Caco-2 (cell line): Measurements from ENCODE around the gene NOLC1. TPM values are rescaled to one million over a fixed set of nuclear protein-coding genes. Genes with fewer than 3 reads are reported as not detected.

Experiments used
- BruUV-seq: library from RNA; stranded (reverse); fragments of 400-500 nt; replicated peaks from 2 replicates; lab custom pipeline; 2021; lab: Mats Ljungman, UMichigan
- CTCF ChIA-PET: fragments of 300-600 bp; sonication (Branson Sonifier 250); formaldehyde crosslinking; loops from one replicate; lab custom pipeline; 2022; ENCODE audit warnings: antibody characterized with exemption; lab: Charles Lee
- POLR2A ChIA-PET: fragments of 300-600 bp; sonication (Branson Sonifier 250); formaldehyde crosslinking; loops from one replicate; lab custom pipeline; 2022; ENCODE audit warnings: antibody characterized with exemption; lab: Charles Lee
- DNase-seq, 2 experiments: peaks; one replicate each; pipeline versions ENCODE4 v3.0.0 to v3.0.0-alpha.2; 2020 to 2022
- H3K27me3 ChIP-seq: replicated peaks from 2 replicates; pipeline ENCODE4 v1.6.0; 2011; ENCODE audit warnings: low read length; ENCODE audit not compliant: control insufficient read depth, insufficient read depth
- H3K36me3 ChIP-seq: 2 replicates; pipeline ENCODE4 v1.5.1; 2011; ENCODE audit warnings: low read length; ENCODE audit not compliant: control insufficient read depth, insufficient read depth
- H3K4me1 ChIP-seq: fragments of 250-450 bp; sonication (Bioruptor Pico); 2 replicates; pipeline ENCODE4 v1.5.1; 2020; ENCODE audit warnings: mild to moderate bottlenecking
- H3K4me3 ChIP-seq: 2 replicates; pipeline ENCODE4 v1.5.1; 2011; ENCODE audit warnings: low read depth, mild to moderate bottlenecking, control low read depth, low read length
- H3K9me3 ChIP-seq: fragments of 250-450 bp; sonication (Bioruptor Pico); 2 replicates; pipeline ENCODE4 v1.5.1; 2020; ENCODE audit warnings: mild to moderate bottlenecking, moderate library complexity
- H3K27ac Mint-ChIP-seq: one replicate; pipeline ENCODE4 v1.8.0; 2022; ENCODE audit warnings: mixed read lengths; ENCODE audit not compliant: unreplicated experiment
- H3K27me3 Mint-ChIP-seq: one replicate; pipeline ENCODE4 v1.8.0; 2022; ENCODE audit warnings: mixed read lengths; ENCODE audit not compliant: insufficient read depth, unreplicated experiment
- H3K36me3 Mint-ChIP-seq: one replicate; pipeline ENCODE4 v1.8.0; 2022; ENCODE audit warnings: mild to moderate bottlenecking, mixed read lengths; ENCODE audit not compliant: insufficient read depth, unreplicated experiment
- H3K4me1 Mint-ChIP-seq: one replicate; pipeline ENCODE4 v1.8.0; 2022; ENCODE audit warnings: low read depth, mixed read lengths; ENCODE audit not compliant: unreplicated experiment
- H3K4me3 Mint-ChIP-seq: one replicate; pipeline ENCODE4 v1.8.0; 2022; ENCODE audit warnings: mild to moderate bottlenecking, moderate library complexity, mixed read lengths; ENCODE audit not compliant: unreplicated experiment
- H3K9me3 Mint-ChIP-seq: one replicate; pipeline ENCODE4 v1.8.0; 2022; ENCODE audit warnings: mixed read lengths; ENCODE audit not compliant: unreplicated experiment
- intact Hi-C: fragments of 100-400 bp; cut with micrococcal nuclease; formaldehyde crosslinking; loops from one replicate; pipeline ENCODE4 v1.10.0; 2022; ENCODE audit not compliant: unreplicated experiment
- total RNA-seq: library from RNA; stranded (reverse); gene quantifications from 2 replicates; pipeline ENCODE4 v1.2.3, GENCODE V29; 2022
- TF ChIP-seq, protein P1 (sequence below), 2 experiments: fragments of 200-600 bp in 1 of 2; IDR thresholded peaks; 1 replicate in 1 of 2; 2 replicates in 1 of 2; pipeline versions ENCODE4 v1.5.1 to v1.8.0; 2011 to 2022; ENCODE audit warnings: antibody characterized with exemption in 1 of 2, control low read depth in 1 of 2, inconsistent platforms in 1 of 2, low read depth in 1 of 2, low read length in 1 of 2, mild to moderate bottlenecking in 1 of 2, moderate library complexity in 1 of 2; ENCODE audit not compliant: insufficient read depth in 1 of 2, severe bottlenecking in 1 of 2, unreplicated experiment in 1 of 2

NOLC1 gene
- total RNA-seq, 1 experiment from 2014 or later = 137 TPM

DNA sequence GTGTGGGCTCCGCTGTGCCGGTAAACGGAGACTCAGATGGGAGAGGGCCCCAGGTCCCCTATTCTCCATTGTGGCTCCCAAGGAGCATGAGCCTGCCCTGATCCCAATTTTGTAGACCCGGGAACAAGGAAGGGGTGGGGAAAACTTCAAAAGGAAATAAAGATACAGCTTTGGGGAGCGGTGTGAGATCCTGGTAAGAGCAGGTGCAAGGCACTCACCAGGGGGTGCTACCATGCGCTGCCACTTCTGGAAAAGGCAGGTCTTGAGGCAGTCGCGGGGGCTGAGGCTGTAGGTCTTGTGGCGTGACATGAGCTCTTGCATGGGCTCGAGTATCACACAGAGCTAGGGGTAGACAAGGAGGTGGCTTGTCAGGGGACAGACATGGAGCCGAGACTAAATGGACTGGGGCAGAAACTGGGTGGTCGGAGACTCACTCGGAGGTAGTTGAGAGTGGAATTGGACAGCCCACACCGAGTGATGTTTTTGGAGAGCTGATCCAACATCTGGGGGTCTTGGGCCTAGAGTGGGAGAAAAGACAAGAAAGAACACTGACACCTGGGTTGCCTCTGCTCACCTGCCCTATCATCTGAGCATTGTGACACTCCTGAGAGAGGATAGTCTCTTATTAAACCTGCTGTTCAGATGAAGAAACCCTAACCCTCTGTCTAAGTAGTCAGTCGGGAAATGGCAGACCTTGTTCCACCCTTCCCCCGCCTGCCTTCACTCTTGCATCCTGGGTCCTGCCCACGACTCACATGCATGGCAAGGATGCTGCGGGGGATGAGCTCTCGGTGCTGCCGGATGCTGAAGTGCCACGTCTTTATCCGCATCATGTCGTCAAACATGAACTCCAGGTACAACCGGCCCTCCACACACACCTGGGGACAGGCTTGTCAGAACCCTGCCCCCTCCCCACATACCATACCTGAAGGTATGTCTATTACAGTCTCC is 42.7 kb upstream of the NOLC1 start:
- Histone ChIP-seq H3K36me3 (peaks cover 9% of the 10 kb centered on the region), H3K4me3 (no peak overlapping the region), H3K9me3 (no peaks in the 10 kb centered on the region), H3K27me3 (no peaks in the 10 kb centered on the region), H3K4me1 (0 out of 2 replicates have a peak, but pooled peaks cover 7% of the 10 kb centered on the region)
- Mint-ChIP-seq H3K27me3 (no peaks in the 10 kb centered on the region), H3K27ac (no peak overlapping the region), H3K9me3 (no peaks in the 10 kb centered on the region), H3K4me3 (no peak overlapping the region), H3K4me1 (peaks cover 10% of the 10 kb centered on the region), H3K36me3 (peaks cover 10% of the 10 kb centered on the region)
- no TSS peak for BruUV-seq
- ChIA-PET CTCF (no interaction called here), POLR2A (interaction anchor here (0.7 kb wide), 1 partner anchor 1498 kb away, joined by 4 read pairs; no protein-coding TSS in a partner anchor)
- intact Hi-C loops = no loop called here
- TF ChIP-seq, protein P1, sequence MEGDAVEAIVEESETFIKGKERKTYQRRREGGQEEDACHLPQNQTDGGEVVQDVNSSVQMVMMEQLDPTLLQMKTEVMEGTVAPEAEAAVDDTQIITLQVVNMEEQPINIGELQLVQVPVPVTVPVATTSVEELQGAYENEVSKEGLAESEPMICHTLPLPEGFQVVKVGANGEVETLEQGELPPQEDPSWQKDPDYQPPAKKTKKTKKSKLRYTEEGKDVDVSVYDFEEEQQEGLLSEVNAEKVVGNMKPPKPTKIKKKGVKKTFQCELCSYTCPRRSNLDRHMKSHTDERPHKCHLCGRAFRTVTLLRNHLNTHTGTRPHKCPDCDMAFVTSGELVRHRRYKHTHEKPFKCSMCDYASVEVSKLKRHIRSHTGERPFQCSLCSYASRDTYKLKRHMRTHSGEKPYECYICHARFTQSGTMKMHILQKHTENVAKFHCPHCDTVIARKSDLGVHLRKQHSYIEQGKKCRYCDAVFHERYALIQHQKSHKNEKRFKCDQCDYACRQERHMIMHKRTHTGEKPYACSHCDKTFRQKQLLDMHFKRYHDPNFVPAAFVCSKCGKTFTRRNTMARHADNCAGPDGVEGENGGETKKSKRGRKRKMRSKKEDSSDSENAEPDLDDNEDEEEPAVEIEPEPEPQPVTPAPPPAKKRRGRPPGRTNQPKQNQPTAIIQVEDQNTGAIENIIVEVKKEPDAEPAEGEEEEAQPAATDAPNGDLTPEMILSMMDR (IDR thresholded peaks at IDR 0.05; ENCODE audit: insufficient read depth in 1 of 2, low read depth in 1 of 2, low read length in 1 of 2, severe bottlenecking in 1 of 2, unreplicated experiment in 1 of 2) = no peak
- DNase-seq = no peak

DNA sequence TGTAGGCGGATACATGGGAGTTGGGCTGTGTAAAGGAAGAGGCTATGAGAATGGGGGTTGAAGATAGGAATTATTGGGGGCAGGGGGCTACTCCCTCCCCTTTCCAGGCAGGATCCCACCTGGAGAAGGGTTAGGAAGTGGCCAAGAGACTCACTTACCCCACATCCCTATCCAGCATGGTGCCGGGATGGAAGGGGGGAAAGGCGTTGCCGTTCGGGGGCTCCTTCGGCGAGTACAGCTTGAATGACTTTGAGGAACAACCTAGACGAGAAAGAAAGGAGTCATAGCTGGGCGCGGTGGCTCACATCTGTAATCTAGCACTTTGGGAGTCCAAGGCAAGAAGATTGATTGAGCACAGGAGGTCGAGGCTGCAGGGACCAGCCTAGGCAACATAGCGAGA is 40.9 kb upstream of the NOLC1 start:
- Histone ChIP-seq H3K36me3 (peaks cover 9% of the 10 kb centered on the region), H3K9me3 (no peaks in the 10 kb centered on the region), H3K27me3 (no peaks in the 10 kb centered on the region), H3K4me1 (peaks cover 15% of the 10 kb centered on the region; the same call in 1 of the 2 replicates), H3K4me3 (no peak overlapping the region)
- TF ChIP-seq, protein P1 (IDR thresholded peaks at IDR 0.05; ENCODE audit: insufficient read depth in 1 of 2, low read depth in 1 of 2, low read length in 1 of 2, severe bottlenecking in 1 of 2, unreplicated experiment in 1 of 2) = no peak
- H3K9me3 Mint-ChIP-seq = no peaks in the 10 kb centered on the region
- no TSS peak for BruUV-seq
- ChIA-PET POLR2A (no interaction called here), CTCF (no interaction called here)
- H3K4me3 Mint-ChIP-seq = no peak overlapping the region
- no peak overlapping the region for H3K27ac Mint-ChIP-seq
- H3K27me3 Mint-ChIP-seq = no peaks in the 10 kb centered on the region
- intact Hi-C loops = no loop called here
- DNase-seq = no peak
- peaks cover 18% of the 10 kb centered on the region for H3K36me3 Mint-ChIP-seq
- H3K4me1 Mint-ChIP-seq = peaks cover 26% of the 10 kb centered on the region

DNA sequence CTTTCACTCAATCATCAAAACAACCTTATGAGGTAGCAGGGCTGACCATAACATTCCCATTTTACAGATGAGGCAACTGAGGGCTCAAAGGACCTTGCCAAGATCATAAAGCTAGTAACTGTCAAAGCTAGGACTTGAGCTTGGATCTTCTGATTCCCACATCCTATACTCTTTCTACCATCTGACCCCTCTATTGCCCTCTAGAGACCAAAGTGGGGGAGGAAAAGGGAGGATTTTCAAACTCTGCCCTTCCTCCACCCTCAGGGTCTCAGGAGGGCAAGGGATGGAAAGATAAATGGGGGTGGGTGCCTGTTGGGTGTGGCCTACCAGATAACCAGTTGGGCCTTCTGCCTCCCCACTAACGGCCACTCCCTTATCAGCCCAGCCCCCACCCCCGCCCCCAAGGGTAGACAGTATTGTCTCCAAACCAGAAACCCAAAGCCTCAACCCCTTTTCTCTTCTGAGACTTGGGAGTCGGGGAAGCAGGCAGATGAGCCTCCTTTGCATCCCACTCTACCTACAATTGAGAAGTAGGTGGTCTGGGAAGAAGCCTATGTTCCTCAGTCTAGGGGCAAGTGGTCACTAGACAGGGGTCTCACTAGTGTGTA is 39.9 kb upstream of the NOLC1 start:
- CTCF ChIA-PET = interaction anchor here (0.6 kb wide), 2 partner anchors 9 to 94 kb away, joined by 3 to 4 read pairs; no protein-coding TSS in a partner anchor
- no peaks in the 10 kb centered on the region for H3K27me3 Mint-ChIP-seq

More for the DNA sequence above, 39.9 kb upstream of the NOLC1 start:
- H3K36me3 ChIP-seq = peaks cover 8% of the 10 kb centered on the region
- no peak overlapping the region for H3K27ac Mint-ChIP-seq
- H3K4me3 ChIP-seq = no peak overlapping the region
- peaks cover 15% of the 10 kb centered on the region; the same call in 1 of the 2 replicates for H3K4me1 ChIP-seq
- H3K9me3 Mint-ChIP-seq = no peaks in the 10 kb centered on the region
- DNase-seq = peak in 1 of 2 experiments; percentile 22
- no peaks in the 10 kb centered on the region for H3K9me3 ChIP-seq
- no TSS peak for BruUV-seq
- POLR2A ChIA-PET = no interaction called here
- peaks cover 31% of the 10 kb centered on the region for H3K4me1 Mint-ChIP-seq
- peaks cover 18% of the 10 kb centered on the region for H3K36me3 Mint-ChIP-seq
- TF ChIP-seq, protein P1 (IDR thresholded peaks at IDR 0.05; ENCODE audit: insufficient read depth in 1 of 2, low read depth in 1 of 2, low read length in 1 of 2, severe bottlenecking in 1 of 2, unreplicated experiment in 1 of 2) = peak in 1 of 2 experiments; percentile 37
- H3K4me3 Mint-ChIP-seq = no peak overlapping the region
- no peaks in the 10 kb centered on the region for H3K27me3 ChIP-seq
- intact Hi-C loops = no loop called here
